ENCODE measurements around the gene EFTUD2. TPM values are rescaled to one million over a fixed set of nuclear protein-coding genes. Genes with fewer than 3 reads are reported as not detected.

EFTUD2 gene
- total RNA-seq, 1 experiment from 2014 or later = 179 TPM

Other genes starting within 250 kb of the EFTUD2 start
- 0.13 TPM in 1 of 2 replicates, not detected in the other for gene MEIOC, start 243.0 kb downstream of the EFTUD2 start, total RNA-seq (2014; rRNA removed; shearing (Covaris generic))
- gene CCDC43, start 209.7 kb downstream of the EFTUD2 start, total RNA-seq (2014; rRNA removed; shearing (Covaris generic)) = 66.7 and 67.0 TPM in 2 replicates
- gene DBF4B, start 190.8 kb downstream of the EFTUD2 start, total RNA-seq (2014; rRNA removed; shearing (Covaris generic)) = 21.0 and 24.7 TPM in 2 replicates
- 0.13 and 4.4 TPM in 2 replicates for gene ADAM11, start 140.5 kb downstream of the EFTUD2 start, total RNA-seq (2014; rRNA removed; shearing (Covaris generic))
- 36.4 and 53.4 TPM in 2 replicates for gene GJC1, start 69.2 kb downstream of the EFTUD2 start, total RNA-seq (2014; rRNA removed; shearing (Covaris generic))
- gene HIGD1B, start 51.6 kb downstream of the EFTUD2 start, total RNA-seq (2014; rRNA removed; shearing (Covaris generic)) = not detected in 2 replicates
- gene GFAP, start 16.1 kb upstream of the EFTUD2 start, total RNA-seq (2014; rRNA removed; shearing (Covaris generic)) = not detected in 2 replicates
- gene KIF18B, start 48.3 kb upstream of the EFTUD2 start, total RNA-seq (2014; rRNA removed; shearing (Covaris generic)) = 7.8 and 14.0 TPM in 2 replicates
- gene C1QL1, start 68.9 kb upstream of the EFTUD2 start, total RNA-seq (2014; rRNA removed; shearing (Covaris generic)) = 5.2 TPM in 1 of 2 replicates, not detected in the other
- 51.8 and 74.1 TPM in 2 replicates for gene DCAKD, start 152.2 kb upstream of the EFTUD2 start, total RNA-seq (2014; rRNA removed; shearing (Covaris generic))
- gene NMT1, start 161.9 kb upstream of the EFTUD2 start, total RNA-seq (2014; rRNA removed; shearing (Covaris generic)) = 126 and 144 TPM in 2 replicates
- 17.5 and 92.5 TPM in 2 replicates for gene PLCD3, start 233.1 kb upstream of the EFTUD2 start, total RNA-seq (2014; rRNA removed; shearing (Covaris generic))
- 0.89 and 1.6 TPM in 2 replicates for gene ACBD4, start 236.2 kb upstream of the EFTUD2 start, total RNA-seq (2014; rRNA removed; shearing (Covaris generic))
- 7.2 and 7.3 TPM in 2 replicates for gene HEXIM1, start 249.0 kb upstream of the EFTUD2 start, total RNA-seq (2014; rRNA removed; shearing (Covaris generic))

All from SJSA1 (cell line).